GM21619 (cell line): ENCODE measurements around the gene PAQR6.

Experiments
- ATAC-seq: cut with Tn5 transposase; IDR thresholded peaks from one replicate; pipeline ENCODE4 v1.9.1; 2021; ENCODE audit not compliant: unreplicated experiment

The PAQR6 gene

GRCh38 chr1:156247460-156248322 is at the start of gene PAQR6:
TSS of gene PAQR6 (minus strand) at chr1:156248056. CDS start at chr1:156246731, 1,325 bp downstream.
- no peak for ATAC-seq

- peak; percentile 47 for ATAC-seq
Measured at GRCh38 chr1:156295391-156295947, 47.6 kb upstream of the PAQR6 start, which contains the start of gene GLMP. TSS of gene GLMP (minus strand) at chr1:156295679. CDS start at chr1:156295645, 34 bp downstream.

- no peak for ATAC-seq
Measured at GRCh38 chr1:156293895-156294294, 46.0 kb upstream of the PAQR6 start.

- ATAC-seq, result no peak
Measured at GRCh38 chr1:156293098-156293434, 45.2 kb upstream of the PAQR6 start.

GRCh38 chr1:156291226-156292061 is 43.6 kb upstream of the PAQR6 start:
- ATAC-seq, result peak; percentile 53

- ATAC-seq, result no peak
Measured at GRCh38 chr1:156289857-156290256, 42.0 kb upstream of the PAQR6 start.

- no peak for ATAC-seq
Measured at GRCh38 chr1:156286061-156286460, 38.2 kb upstream of the PAQR6 start.

- ATAC-seq, result no peak
Measured at GRCh38 chr1:156285437-156285836, 37.6 kb upstream of the PAQR6 start.

- no peak for ATAC-seq
Measured at GRCh38 chr1:156284757-156285156, 36.9 kb upstream of the PAQR6 start.

- ATAC-seq, result no peak
Measured at GRCh38 chr1:156284112-156284511, 36.3 kb upstream of the PAQR6 start, which contains the start of gene TMEM79. TSS of gene TMEM79 (plus strand) at chr1:156284325. CDS start at chr1:156285227, 902 bp downstream.

GRCh38 chr1:156283521-156283920 is 35.7 kb upstream of the PAQR6 start:
- no peak for ATAC-seq

GRCh38 chr1:156282479-156283222 is 34.8 kb upstream of the PAQR6 start, which contains the start of gene SMG5:
TSS of gene SMG5 (minus strand) at chr1:156282825. CDS start at chr1:156282680, 145 bp downstream.
- ATAC-seq, result peak; percentile 78

- ATAC-seq, result no peak
Measured at GRCh38 chr1:156281693-156282478, 34.0 kb upstream of the PAQR6 start.

GRCh38 chr1:156281281-156281680 is 33.4 kb upstream of the PAQR6 start:
- peak; percentile 39 for ATAC-seq

GRCh38 chr1:156279837-156280236 is 32.0 kb upstream of the PAQR6 start:
- no peak for ATAC-seq

- ATAC-seq, result no peak
Measured at GRCh38 chr1:156276966-156277381, 29.1 kb upstream of the PAQR6 start.

GRCh38 chr1:156276532-156276931 is 28.7 kb upstream of the PAQR6 start:
- ATAC-seq, result no peak

GRCh38 chr1:156270314-156270713 is 22.5 kb upstream of the PAQR6 start:
- ATAC-seq, result no peak

- ATAC-seq, result no peak
Measured at GRCh38 chr1:156268336-156268735, 20.5 kb upstream of the PAQR6 start.

- no peak for ATAC-seq
Measured at GRCh38 chr1:156266051-156266450, 18.2 kb upstream of the PAQR6 start.
